ENCODE results near the gene SEMA3G. TPM values are rescaled to one million over a fixed set of nuclear protein-coding genes. Genes with fewer than 3 reads are reported as not detected.

SEMA3G gene
- total and polyA plus RNA-seq, 8 donors = 5.7 to 36.5 (median 6.9) TPM

GRCh38 chr3:52441772-52442332, 3.1 kb downstream of the SEMA3G start:
- intact Hi-C loops (cut with DNase I) = loop anchor here in 1 of 2 donors (10.0 kb wide), 1 partner anchor 207 kb away; the partner anchor contains the start of gene TWF2
- DNase-seq (peak in 1 of 4 donors; percentile 67), ATAC-seq (no peak)
- no peaks in the 10 kb centered on the region for H3K9me3 ChIP-seq
- H3K4me1 ChIP-seq = peaks cover 0 to 28% of the 10 kb centered on the region in 2 donors
- no peak overlapping the region for H3K4me3 ChIP-seq
- H3K27ac ChIP-seq = no peak overlapping the region
- no peaks in the 10 kb centered on the region for H3K27me3 ChIP-seq
- H3K36me3 ChIP-seq = no peaks in the 10 kb centered on the region
- TF ChIP-seq, protein P1, sequence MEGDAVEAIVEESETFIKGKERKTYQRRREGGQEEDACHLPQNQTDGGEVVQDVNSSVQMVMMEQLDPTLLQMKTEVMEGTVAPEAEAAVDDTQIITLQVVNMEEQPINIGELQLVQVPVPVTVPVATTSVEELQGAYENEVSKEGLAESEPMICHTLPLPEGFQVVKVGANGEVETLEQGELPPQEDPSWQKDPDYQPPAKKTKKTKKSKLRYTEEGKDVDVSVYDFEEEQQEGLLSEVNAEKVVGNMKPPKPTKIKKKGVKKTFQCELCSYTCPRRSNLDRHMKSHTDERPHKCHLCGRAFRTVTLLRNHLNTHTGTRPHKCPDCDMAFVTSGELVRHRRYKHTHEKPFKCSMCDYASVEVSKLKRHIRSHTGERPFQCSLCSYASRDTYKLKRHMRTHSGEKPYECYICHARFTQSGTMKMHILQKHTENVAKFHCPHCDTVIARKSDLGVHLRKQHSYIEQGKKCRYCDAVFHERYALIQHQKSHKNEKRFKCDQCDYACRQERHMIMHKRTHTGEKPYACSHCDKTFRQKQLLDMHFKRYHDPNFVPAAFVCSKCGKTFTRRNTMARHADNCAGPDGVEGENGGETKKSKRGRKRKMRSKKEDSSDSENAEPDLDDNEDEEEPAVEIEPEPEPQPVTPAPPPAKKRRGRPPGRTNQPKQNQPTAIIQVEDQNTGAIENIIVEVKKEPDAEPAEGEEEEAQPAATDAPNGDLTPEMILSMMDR (IDR thresholded peaks at IDR 0.05) = no peak

DNA sequence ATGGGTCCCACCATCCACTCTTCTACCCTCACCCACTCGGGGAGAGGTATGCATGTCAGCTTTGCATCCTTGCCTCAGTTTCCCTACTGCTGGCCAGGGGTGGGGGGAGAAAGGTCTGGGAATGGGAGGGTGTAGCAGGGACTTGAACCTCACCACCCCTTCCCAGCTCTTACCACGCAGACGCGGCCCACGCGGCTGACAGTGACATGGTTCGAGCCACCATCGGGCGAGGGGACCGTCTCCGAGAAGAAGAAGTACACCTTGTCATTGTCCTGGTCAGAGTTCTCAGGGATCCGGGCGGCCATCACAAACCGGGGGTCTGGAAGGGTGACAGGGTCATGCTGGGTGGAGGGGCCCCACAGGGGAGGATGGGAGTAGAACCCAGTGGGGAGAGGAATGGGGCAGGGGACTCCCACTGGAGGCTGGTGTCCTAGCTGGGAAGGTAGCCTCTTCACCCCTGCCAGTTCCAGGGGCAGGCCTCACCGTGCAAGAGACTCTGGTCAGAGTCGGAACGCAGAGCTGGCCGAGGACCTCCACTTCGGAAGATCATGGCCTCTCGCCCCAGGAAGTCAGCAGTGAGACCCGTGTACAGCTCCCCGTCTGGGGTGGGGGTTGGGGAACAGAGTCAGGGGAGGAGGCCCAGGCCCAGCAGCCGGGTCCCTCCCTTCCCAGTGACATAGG, 3.7 kb downstream of the SEMA3G start:
- DNase-seq = peak in 1 of 4 donors; percentile 71
- Histone ChIP-seq H3K27ac (no peak overlapping the region), H3K9me3 (no peaks in the 10 kb centered on the region), H3K4me1 (peaks cover 0 to 25% of the 10 kb centered on the region in 2 donors), H3K36me3 (no peaks in the 10 kb centered on the region), H3K27me3 (no peaks in the 10 kb centered on the region), H3K4me3 (no peak overlapping the region)
- TF ChIP-seq, protein P1 (IDR thresholded peaks at IDR 0.05) = no peak
- intact Hi-C loops (cut with DNase I) = loop anchor here in 1 of 2 donors (10.0 kb wide), 1 partner anchor 206 kb away; the partner anchor contains the start of gene TWF2
- ATAC-seq = no peak

- TF ChIP-seq, protein P1 (IDR thresholded peaks at IDR 0.05) = no peak
- no peak overlapping the region for H3K27ac ChIP-seq
- intact Hi-C loops (cut with DNase I) = loop anchor here in 1 of 2 donors (10.0 kb wide), 1 partner anchor 206 kb away; the partner anchor contains the start of gene TWF2
- no peaks in the 10 kb centered on the region for H3K36me3 ChIP-seq
- DNase-seq = no peak
- peaks cover 0 to 25% of the 10 kb centered on the region in 2 donors for H3K4me1 ChIP-seq
- H3K9me3 ChIP-seq = no peaks in the 10 kb centered on the region
- H3K27me3 ChIP-seq = no peaks in the 10 kb centered on the region
- ATAC-seq = no peak
- H3K4me3 ChIP-seq = no peak overlapping the region
These were observed 4.2 kb downstream of the SEMA3G start for GRCh38 chr3:52440671-52441070.

GRCh38 chr3:52440249-52440551, 4.7 kb downstream of the SEMA3G start:
- H3K27ac ChIP-seq = no peak overlapping the region
- intact Hi-C loops (cut with DNase I) = loop anchor here in 1 of 2 donors (10.0 kb wide), 1 partner anchor 205 kb away; the partner anchor contains the start of gene TWF2
- no peaks in the 10 kb centered on the region for H3K9me3 ChIP-seq
- no peak for DNase-seq
- H3K36me3 ChIP-seq = no peaks in the 10 kb centered on the region
- no peaks in the 10 kb centered on the region for H3K27me3 ChIP-seq
- no peak overlapping the region for H3K4me3 ChIP-seq
- TF ChIP-seq, protein P1 (IDR thresholded peaks at IDR 0.05) = no peak
- ATAC-seq = no peak
- peaks cover 0 to 21% of the 10 kb centered on the region in 2 donors for H3K4me1 ChIP-seq

All from left lung (tissue), 10 donors.